B cell (primary cell): ENCODE results near the gene SCN8A. TPM values are rescaled to one million over a fixed set of nuclear protein-coding genes. Genes with fewer than 3 reads are reported as not detected.

Experiments
- ATAC-seq: fragments of 200-7000 bp; cut with Tn5 transposase; one replicate; pipeline ENCODE4 v1.10.0; 2021; ENCODE audit warnings: low read depth, mild to moderate bottlenecking, moderate number of reproducible peaks, moderate library complexity
- CTCF ChIA-PET: fragments of 350-600 bp; sonication (Branson Sonifier 250); formaldehyde crosslinking; loops from one replicate; lab custom pipeline; 2021; ENCODE audit warnings: antibody characterized with exemption, inconsistent platforms; lab: Charles Lee
- POLR2A ChIA-PET: fragments of 350-600 bp; sonication (Branson Sonifier 250); formaldehyde crosslinking; loops from one replicate; lab custom pipeline; 2021; ENCODE audit warnings: antibody characterized with exemption; lab: Charles Lee
- DNase-seq: peaks from one replicate; pipeline ENCODE4 v3.0.0; 2013
- H2AFZ ChIP-seq: 2 replicates; pipeline ENCODE4 v1.6.1; 2012; ENCODE audit warnings: mild to moderate bottlenecking, low read depth, low read length; ENCODE audit not compliant: insufficient read depth, poor library complexity, severe bottlenecking
- H3K27ac ChIP-seq, 2 donors: 1 replicate in 1 of 2; 2 replicates in 1 of 2; pipeline ENCODE4 v1.5.1; 2012 to 2013; ENCODE audit warnings: low read length in 2 of 2, mild to moderate bottlenecking in 2 of 2, moderate library complexity in 1 of 2
- H3K27me3 ChIP-seq, 4 experiments: fragments of 200-600 bp in 1 of 4; sonication (generic) in 1 of 4; replicated peaks in 1 of 4; 1 replicate in 2 of 4; 2 replicates in 2 of 4; pipeline versions ENCODE4 v1.6.1 to v1.7.0; 2013 to 2016; ENCODE audit warnings: low read length in 3 of 4, mild to moderate bottlenecking in 2 of 4, mixed read lengths in 1 of 4, moderate library complexity in 1 of 4; ENCODE audit not compliant: insufficient read depth in 4 of 4, control insufficient read depth in 3 of 4; ENCODE audit errors: control extremely low read depth in 1 of 4
- H3K36me3 ChIP-seq, 2 experiments: replicated peaks in 1 of 2; 1 replicate in 1 of 2; 2 replicates in 1 of 2; pipeline versions ENCODE4 v1.6.1 to v1.7.1; 2013; ENCODE audit warnings: low read length in 1 of 2; ENCODE audit not compliant: insufficient read depth in 2 of 2, control insufficient read depth in 1 of 2; ENCODE audit errors: control extremely low read depth in 1 of 2, extremely low read depth in 1 of 2
- H3K4me1 ChIP-seq, 2 donors: fragments of 200-600 bp in 1 of 2; sonication (generic) in 1 of 2; 1 replicate in 1 of 2; 2 replicates in 1 of 2; pipeline versions ENCODE4 v1.5.1 to v1.6.1; 2013 to 2017; ENCODE audit warnings: low read length in 2 of 2; ENCODE audit not compliant: control insufficient read depth in 2 of 2, insufficient read depth in 2 of 2
- H3K4me2 ChIP-seq: replicated peaks from 2 replicates; pipeline ENCODE3; 2012; ENCODE audit warnings: mild to moderate bottlenecking, low read depth, low read length; ENCODE audit not compliant: poor library complexity, severe bottlenecking
- H3K4me3 ChIP-seq, 5 experiments: fragments of 200-600 bp in 1 of 5; sonication (generic) in 1 of 5; 1 replicate in 3 of 5; 2 replicates in 2 of 5; pipeline versions ENCODE4 v1.5.1 to v1.7.0; 2011 to 2016; ENCODE audit warnings: low read length in 4 of 5, mild to moderate bottlenecking in 4 of 5, low read depth in 2 of 5, control low read depth in 1 of 5, moderate library complexity in 1 of 5; ENCODE audit not compliant: insufficient read depth in 1 of 5; ENCODE audit errors: control extremely low read depth in 1 of 5, extremely low read depth in 1 of 5
- H3K79me2 ChIP-seq: fragments of 200-600 bp; sonication (generic); one replicate; pipeline ENCODE4 v1.6.0; 2016; ENCODE audit warnings: low read length; ENCODE audit not compliant: control insufficient read depth, insufficient read depth
- H3K9ac ChIP-seq: fragments of 200-600 bp; sonication (generic); 2 replicates; pipeline ENCODE4 v1.6.1; 2017; ENCODE audit warnings: mild to moderate bottlenecking, low read length, moderate library complexity
- H3K9me3 ChIP-seq, 3 donors: one replicate each; pipeline versions ENCODE4 v1.6.1 to v1.7.1; 2013; ENCODE audit warnings: low read length in 2 of 3; ENCODE audit not compliant: control insufficient read depth in 2 of 3, insufficient read depth in 1 of 3; ENCODE audit errors: control extremely low read depth in 1 of 3
- H4K20me1 ChIP-seq: 2 replicates; pipeline ENCODE4 v1.6.0; 2012; ENCODE audit warnings: mild to moderate bottlenecking, low read length; ENCODE audit not compliant: insufficient read depth, control insufficient read depth, poor library complexity, severe bottlenecking
- H3K27ac Mint-ChIP-seq: one replicate; pipeline ENCODE4 v1.8.0; 2021; ENCODE audit warnings: mixed read lengths
- H3K27me3 Mint-ChIP-seq: one replicate; pipeline ENCODE4 v1.8.0; 2021; ENCODE audit warnings: mixed read lengths
- H3K4me1 Mint-ChIP-seq: one replicate; pipeline ENCODE4 v1.8.0; 2021; ENCODE audit warnings: mixed read lengths
- H3K4me3 Mint-ChIP-seq: one replicate; pipeline ENCODE4 v1.8.0; 2021; ENCODE audit warnings: mixed read lengths
- H3K9me3 Mint-ChIP-seq: one replicate; pipeline ENCODE4 v1.8.0; 2022; ENCODE audit warnings: mixed read lengths; ENCODE audit not compliant: insufficient read depth
- CTCF ChIP-seq: fragments of 200-600 bp; IDR thresholded peaks from one replicate; pipeline ENCODE4 v1.8.0; 2022; ENCODE audit warnings: antibody characterized with exemption, mild to moderate bottlenecking
- EZH2 ChIP-seq: IDR thresholded peaks from 2 replicates; pipeline ENCODE4 v1.6.1; 2012; ENCODE audit warnings: borderline replicate concordance, low read depth, mild to moderate bottlenecking, moderate library complexity, low read length; ENCODE audit not compliant: insufficient read depth, poor library complexity, severe bottlenecking
- WGBS: methylation state at CpG from one replicate; pipeline ENCODE4 v1.1.5; 2013; ENCODE audit warnings: missing lambda C conversion rate; ENCODE audit not compliant: insufficient coverage; 5-methylcytosine and 5-hydroxymethylcytosine counted together
- intact Hi-C: fragments of 100-400 bp; cut with micrococcal nuclease; formaldehyde crosslinking; loops from one replicate; pipeline ENCODE4 v1.10.0; 2022
- polyA plus RNA-seq: library from polyadenylated mRNA; depleted of rRNA; stranded (reverse); fragments of >200 nt; gene quantifications from 2 replicates; pipeline ENCODE4 v1.2.3, GENCODE V29; 2012
- total RNA-seq, 2 donors: library from RNA; stranded (reverse); fragments of 120-200 nt in 1 of 2; gene quantifications; 1 replicate in 1 of 2; 2 replicates in 1 of 2; pipeline versions ENCODE4 v1.2.3 to v1.2.4, GENCODE V29; 2013 to 2022

SCN8A gene
- total and polyA plus RNA-seq, 2 donors (not counting 1 experiment from before 2014, with no cell fraction given): 0.78 to 1.0 TPM

- ChIA-PET CTCF (no interaction called here), POLR2A (no interaction called here)
- Histone ChIP-seq H3K27me3 (no peaks in the 10 kb centered on the region), H3K27ac (no peak overlapping the region), H3K4me3 (no peak overlapping the region), H3K9me3 (no peaks in the 10 kb centered on the region), H3K36me3 (no peaks in the 10 kb centered on the region), H2AFZ (no peak overlapping the region), H4K20me1 (no peaks in the 10 kb centered on the region), H3K79me2 (no peaks in the 10 kb centered on the region), H3K9ac (no peak overlapping the region), H3K4me1 (no peaks in the 10 kb centered on the region), H3K4me2 (no peak overlapping the region)
- H3K4me3 Mint-ChIP-seq: no peak overlapping the region
- no peak for DNase-seq
- no peaks in the 10 kb centered on the region for H3K4me1 Mint-ChIP-seq
- peaks cover 32% of the 10 kb centered on the region for H3K27me3 Mint-ChIP-seq
- intact Hi-C loops: no loop called here
- no CpG with 5 or more reads among the region's 2 CpGs for WGBS
- TF ChIP-seq CTCF (no peak), EZH2 (no peak)
- H3K27ac Mint-ChIP-seq: no peak overlapping the region
- H3K9me3 Mint-ChIP-seq: no peaks in the 10 kb centered on the region
- no peak for ATAC-seq
Measured at GRCh38 chr12:51751661-51752060, 160.6 kb downstream of the SCN8A start.

GRCh38 chr12:51752234-51752889 is 161.3 kb downstream of the SCN8A start:
- peaks cover 37% of the 10 kb centered on the region for H3K27me3 Mint-ChIP-seq
- no peaks in the 10 kb centered on the region for H3K4me1 Mint-ChIP-seq
- Histone ChIP-seq H3K79me2 (no peaks in the 10 kb centered on the region), H3K36me3 (no peaks in the 10 kb centered on the region), H2AFZ (no peak overlapping the region), H3K4me3 (no peak overlapping the region), H3K4me2 (no peak overlapping the region), H3K9ac (no peak overlapping the region), H3K9me3 (no peaks in the 10 kb centered on the region), H3K27me3 (no peaks in the 10 kb centered on the region), H4K20me1 (no peaks in the 10 kb centered on the region), H3K4me1 (no peaks in the 10 kb centered on the region), H3K27ac (no peak overlapping the region)
- 87% methylated on average over 2 of the region's 2 CpGs for whole genome bisulfite sequencing
- TF ChIP-seq CTCF (no peak), EZH2 (no peak)
- CTCF ChIA-PET: no interaction called here
- POLR2A ChIA-PET: no interaction called here
- intact Hi-C loops: no loop called here
- no peaks in the 10 kb centered on the region for H3K9me3 Mint-ChIP-seq
- H3K4me3 Mint-ChIP-seq: no peak overlapping the region
- H3K27ac Mint-ChIP-seq: no peak overlapping the region
- DNase-seq: no peak
- no peak for ATAC-seq
